HL-60 (cell line): ENCODE data around the gene RCAN1.

Experiments used
- DNase-seq, 2 experiments: peaks; one replicate each; pipeline ENCODE4 v3.0.0-alpha.2; 2010 to 2020; ENCODE audit warnings: low read depth in 1 of 2, low spot score in 1 of 2
- H3K27ac ChIP-seq: fragments of 250-450 bp; sonication (Bioruptor Pico); replicated peaks from 2 replicates; pipeline ENCODE4 v1.5.1; 2020; ENCODE audit warnings: mild to moderate bottlenecking, moderate library complexity
- H3K27me3 ChIP-seq: fragments of 250-450 bp; sonication (Bioruptor Pico); 2 replicates; pipeline ENCODE4 v1.5.1; 2021; ENCODE audit warnings: mild to moderate bottlenecking, moderate library complexity; ENCODE audit not compliant: insufficient read depth, poor library complexity, severe bottlenecking
- H3K4me3 ChIP-seq: replicated peaks from 2 replicates; pipeline ENCODE4 v1.5.1; 2011; ENCODE audit warnings: mild to moderate bottlenecking, control low read depth, low read length; ENCODE audit not compliant: insufficient read depth
- CTCF ChIP-seq: IDR thresholded peaks from one replicate; pipeline ENCODE4 v1.5.1; 2011; ENCODE audit warnings: low read length, control low read depth, inconsistent platforms; ENCODE audit not compliant: insufficient read depth
- GABPA ChIP-seq: IDR thresholded peaks from 2 replicates; pipeline ENCODE4 v1.6.1; 2012; ENCODE audit warnings: low read depth
- POLR2AphosphoS5 ChIP-seq: IDR thresholded peaks from 2 replicates; pipeline ENCODE4 v1.6.1; 2012; ENCODE audit warnings: low read depth
- REST ChIP-seq: IDR thresholded peaks from 2 replicates; pipeline ENCODE4 v1.6.1; 2012; ENCODE audit warnings: low read depth; ENCODE audit not compliant: insufficient replicate concordance
- SPI1 ChIP-seq: IDR thresholded peaks from 2 replicates; pipeline ENCODE4 v1.6.1; 2012; ENCODE audit warnings: low read depth, mild to moderate bottlenecking, borderline replicate concordance

RCAN1 gene

GRCh38 chr21:34597406-34597805, 17.5 kb downstream of the RCAN1 start:
- Histone ChIP-seq H3K27me3 (no peaks in the 10 kb centered on the region), H3K27ac (no peak overlapping the region), H3K4me3 (no peak overlapping the region)
- no peak for DNase-seq
- TF ChIP-seq CTCF = no peak
- no peak for TF ChIP-seq GABPA
- no peak for TF ChIP-seq POLR2AphosphoS5
- TF ChIP-seq REST = no peak
- TF ChIP-seq SPI1 = no peak

GRCh38 chr21:34596561-34597271, 18.2 kb downstream of the RCAN1 start:
- no peak for DNase-seq
- TF ChIP-seq POLR2AphosphoS5 (no peak), GABPA (no peak), CTCF (no peak), REST (no peak), SPI1 (no peak)
- Histone ChIP-seq H3K4me3 (no peak overlapping the region), H3K27ac (no peak overlapping the region), H3K27me3 (no peaks in the 10 kb centered on the region)

- no peak for TF ChIP-seq CTCF
- no peak for TF ChIP-seq POLR2AphosphoS5
- TF ChIP-seq REST = no peak
- no peak for TF ChIP-seq SPI1
- TF ChIP-seq GABPA = no peak
- Histone ChIP-seq H3K27me3 (no peaks in the 10 kb centered on the region), H3K27ac (no peak overlapping the region), H3K4me3 (no peak overlapping the region)
- no peak for DNase-seq
Observed at GRCh38 chr21:34595457-34595856, 19.5 kb downstream of the RCAN1 start.
